GM23248 (cell line): ENCODE results near the gene EEA1.

Experiments
- EZH2 ChIP-seq: fragments of 200-600 bp; sonication (generic); IDR thresholded peaks from 2 replicates; pipeline ENCODE4 v1.6.1; 2018; ENCODE audit warnings: antibody characterized with exemption, mild to moderate bottlenecking; ENCODE audit not compliant: insufficient read depth, poor library complexity, severe bottlenecking
- EZH2phosphoT487 ChIP-seq: fragments of 200-600 bp; sonication (generic); IDR thresholded peaks from 2 replicates; pipeline ENCODE4 v1.6.1; 2018; ENCODE audit warnings: antibody characterized with exemption, moderate library complexity, mild to moderate bottlenecking, low read depth; ENCODE audit not compliant: insufficient read depth

GRCh38 chr12:92753976-92754885, 174.9 kb downstream of the EEA1 start:
- TF ChIP-seq EZH2 (no peak), EZH2phosphoT487 (no peak)
